CD4-positive, alpha-beta T cell (primary cell): Measurements from ENCODE around the gene C1orf167. TPM values are rescaled to one million over a fixed set of nuclear protein-coding genes. Genes with fewer than 3 reads are reported as not detected.

Source experiments
- ATAC-seq: fragments of 200-7000 bp; cut with Tn5 transposase; one replicate; pipeline ENCODE4 v1.10.0; 2022; ENCODE audit warnings: mild to moderate bottlenecking; ENCODE audit not compliant: poor library complexity
- CTCF ChIA-PET: fragments of 350-600 bp; sonication (Branson Sonifier 250); formaldehyde crosslinking; loops from one replicate; lab custom pipeline; 2021; ENCODE audit warnings: antibody characterized with exemption, inconsistent platforms; lab: Charles Lee
- POLR2A ChIA-PET: fragments of 350-600 bp; sonication (Branson Sonifier 250); formaldehyde crosslinking; loops from one replicate; lab custom pipeline; 2021; ENCODE audit warnings: antibody characterized with exemption, inconsistent platforms; lab: Charles Lee
- DNase-seq, 14 experiments: peaks; one replicate each; pipeline ENCODE4 v3.0.0-alpha.2; 2013 to 2020; ENCODE audit warnings: mixed read lengths in 2 of 14
- H3K27ac ChIP-seq, 2 donors: one replicate each; pipeline versions ENCODE4 v1.5.1 to v1.7.0; 2013; ENCODE audit warnings: low read length in 2 of 2, low read depth in 1 of 2, mild to moderate bottlenecking in 1 of 2
- H3K27me3 ChIP-seq, 2 experiments: 1 replicate in 1 of 2; 2 replicates in 1 of 2; pipeline versions ENCODE4 v1.6.1 to v1.7.0; 2013; ENCODE audit warnings: low read length in 2 of 2, control low read depth in 1 of 2, mild to moderate bottlenecking in 1 of 2, moderate library complexity in 1 of 2; ENCODE audit not compliant: insufficient read depth in 2 of 2, control insufficient read depth in 1 of 2
- H3K36me3 ChIP-seq: one replicate; pipeline ENCODE4 v1.6.1; 2013; ENCODE audit warnings: low read length, control low read depth; ENCODE audit not compliant: insufficient read depth
- H3K4me1 ChIP-seq: one replicate; pipeline ENCODE4 v1.6.1; 2013; ENCODE audit warnings: low read length, control low read depth; ENCODE audit not compliant: insufficient read depth
- H3K4me3 ChIP-seq: one replicate; pipeline ENCODE4 v1.5.1; 2013; ENCODE audit warnings: mild to moderate bottlenecking, low read length, moderate library complexity
- H3K9me3 ChIP-seq, 2 experiments: 1 replicate in 1 of 2; 2 replicates in 1 of 2; pipeline versions ENCODE4 v1.6.1 to v1.7.0; 2013; ENCODE audit warnings: low read length in 2 of 2, mild to moderate bottlenecking in 2 of 2, control low read depth in 1 of 2, moderate library complexity in 1 of 2; ENCODE audit not compliant: control insufficient read depth in 1 of 2, insufficient read depth in 1 of 2
- H3K27ac Mint-ChIP-seq: one replicate; pipeline ENCODE4 v1.8.0; 2020; ENCODE audit warnings: mixed read lengths
- H3K27me3 Mint-ChIP-seq: one replicate; pipeline ENCODE4 v1.8.0; 2021; ENCODE audit warnings: mixed read lengths
- H3K36me3 Mint-ChIP-seq: one replicate; pipeline ENCODE4 v1.8.0; 2021; ENCODE audit warnings: low read depth, mixed read lengths
- H3K4me1 Mint-ChIP-seq: one replicate; pipeline ENCODE4 v1.8.0; 2021; ENCODE audit warnings: low read depth, mixed read lengths
- H3K4me3 Mint-ChIP-seq: one replicate; pipeline ENCODE4 v1.8.0; 2020; ENCODE audit warnings: mild to moderate bottlenecking, mixed read lengths
- H3K9me3 Mint-ChIP-seq: one replicate; pipeline ENCODE4 v1.8.0; 2020; ENCODE audit warnings: mixed read lengths
- intact Hi-C, 2 experiments: fragments of 100-400 bp; cut with DNase I in 1 of 2; cut with micrococcal nuclease in 1 of 2; formaldehyde crosslinking; loops; one replicate each; pipeline versions ENCODE4 v1.15.1 to v1.9.0; 2023 to 2025; cut with DNase I, micrococcal nuclease
- total RNA-seq, 174 experiments: library from RNA in 2 of 174; stranded (reverse) in 2 of 174; gene quantifications; one replicate each; pipeline ENCODE4 v1.2.3 and lab custom pipeline; 2021 to 2026
- TF ChIP-seq, protein P1 (sequence below): fragments of 200-600 bp; IDR thresholded peaks from one replicate; pipeline ENCODE4 v1.8.0; 2022; ENCODE audit warnings: antibody characterized with exemption, mild to moderate bottlenecking

The C1orf167 gene
- total RNA-seq, 2 experiments from 2014 or later, result not detected

DNA sequence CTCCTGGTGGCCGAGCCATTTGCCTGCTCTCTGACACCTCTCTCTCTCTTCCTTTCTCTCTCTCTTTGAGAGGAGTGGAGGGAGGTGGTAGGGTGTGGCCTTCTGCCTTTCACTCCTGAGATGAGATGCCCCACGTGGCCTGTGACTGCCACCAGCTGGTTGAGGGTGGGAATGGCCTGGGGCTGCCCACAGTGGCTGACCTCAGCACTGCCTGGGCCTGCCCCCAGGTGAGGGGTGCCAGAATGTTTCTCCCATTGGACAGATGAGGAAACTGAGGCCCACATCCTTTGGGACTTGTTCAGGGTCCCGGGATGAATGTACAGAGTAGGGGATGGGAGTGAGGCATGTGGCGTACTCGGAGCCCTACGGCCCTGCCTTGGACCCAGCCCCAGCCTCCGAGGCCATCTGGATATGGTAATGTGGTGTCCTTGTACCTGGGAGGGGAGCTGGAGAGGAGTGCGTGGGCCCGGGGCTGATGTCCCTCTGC, 12.7 kb upstream of the C1orf167 start:
- intact Hi-C loops, result loop anchor here (1.0 to 2.0 kb wide), 4 partner anchors 28 to 99 kb away; partner anchors contain the start of gene FBXO6 (in 1 of the 2)
- POLR2A ChIA-PET, result interaction anchor here (1.5 to 1.8 kb wide), 3 partner anchors 19 to 85 kb away, joined by 3 to 10 read pairs (median 5); no protein-coding TSS in a partner anchor
- Mint-ChIP-seq H3K9me3 (no peaks in the 10 kb centered on the region), H3K27ac (peak overlapping the region; percentile 24), H3K36me3 (peaks cover 36% of the 10 kb centered on the region), H3K4me1 (peaks cover 7% of the 10 kb centered on the region), H3K27me3 (no peaks in the 10 kb centered on the region), H3K4me3 (no peak overlapping the region)
- Histone ChIP-seq H3K27me3 (no peaks in the 10 kb centered on the region), H3K27ac (no peak overlapping the region), H3K4me3 (no peak overlapping the region), H3K36me3 (peaks cover 49% of the 10 kb centered on the region), H3K4me1 (peaks cover 15% of the 10 kb centered on the region), H3K9me3 (no peaks in the 10 kb centered on the region)
- TF ChIP-seq, protein P1, sequence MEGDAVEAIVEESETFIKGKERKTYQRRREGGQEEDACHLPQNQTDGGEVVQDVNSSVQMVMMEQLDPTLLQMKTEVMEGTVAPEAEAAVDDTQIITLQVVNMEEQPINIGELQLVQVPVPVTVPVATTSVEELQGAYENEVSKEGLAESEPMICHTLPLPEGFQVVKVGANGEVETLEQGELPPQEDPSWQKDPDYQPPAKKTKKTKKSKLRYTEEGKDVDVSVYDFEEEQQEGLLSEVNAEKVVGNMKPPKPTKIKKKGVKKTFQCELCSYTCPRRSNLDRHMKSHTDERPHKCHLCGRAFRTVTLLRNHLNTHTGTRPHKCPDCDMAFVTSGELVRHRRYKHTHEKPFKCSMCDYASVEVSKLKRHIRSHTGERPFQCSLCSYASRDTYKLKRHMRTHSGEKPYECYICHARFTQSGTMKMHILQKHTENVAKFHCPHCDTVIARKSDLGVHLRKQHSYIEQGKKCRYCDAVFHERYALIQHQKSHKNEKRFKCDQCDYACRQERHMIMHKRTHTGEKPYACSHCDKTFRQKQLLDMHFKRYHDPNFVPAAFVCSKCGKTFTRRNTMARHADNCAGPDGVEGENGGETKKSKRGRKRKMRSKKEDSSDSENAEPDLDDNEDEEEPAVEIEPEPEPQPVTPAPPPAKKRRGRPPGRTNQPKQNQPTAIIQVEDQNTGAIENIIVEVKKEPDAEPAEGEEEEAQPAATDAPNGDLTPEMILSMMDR, result peak; percentile 71
- peak in 13 of 14 experiments; percentile 28 to 77 (median 43) for DNase-seq
- CTCF ChIA-PET, result interaction anchor here (0.5 to 1.5 kb wide), 5 partner anchors 11 to 85 kb away, joined by 3 to 6 read pairs (median 4); partner anchors contain the start of gene FBXO6
- peak; percentile 99 for ATAC-seq

DNA sequence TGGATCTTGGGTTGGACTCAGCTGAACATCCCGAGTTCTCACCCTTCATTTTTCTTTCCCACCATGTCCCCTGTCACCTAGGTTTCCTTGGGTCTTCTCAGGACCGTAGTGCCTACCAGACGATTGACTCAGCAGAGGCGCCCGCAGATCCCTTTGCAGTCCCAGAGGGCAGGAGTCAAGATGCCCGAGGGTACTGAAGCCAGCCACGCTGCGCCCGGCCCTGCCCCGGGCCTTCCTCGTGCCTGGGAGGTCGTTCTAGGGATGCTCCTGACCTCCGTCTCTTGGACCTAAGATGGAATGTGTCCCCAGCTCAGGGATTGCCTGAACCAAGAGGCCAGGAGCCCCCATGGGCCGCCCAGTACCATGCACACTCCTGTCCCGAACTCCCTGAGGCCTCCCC, 12.0 kb upstream of the C1orf167 start:
- no peak for ATAC-seq
- peak in 1 of 14 experiments; percentile 13 for DNase-seq
- Histone ChIP-seq H3K4me3 (no peak overlapping the region), H3K27ac (no peak overlapping the region), H3K36me3 (peaks cover 48% of the 10 kb centered on the region), H3K9me3 (no peaks in the 10 kb centered on the region), H3K27me3 (no peaks in the 10 kb centered on the region), H3K4me1 (peaks cover 15% of the 10 kb centered on the region)
- ChIA-PET CTCF (no interaction called here), POLR2A (no interaction called here)
- no peaks in the 10 kb centered on the region for H3K27me3 Mint-ChIP-seq
- TF ChIP-seq, protein P1, result no peak
- H3K36me3 Mint-ChIP-seq, result peaks cover 36% of the 10 kb centered on the region
- H3K9me3 Mint-ChIP-seq, result no peaks in the 10 kb centered on the region
- no peak overlapping the region for H3K4me3 Mint-ChIP-seq
- no peak overlapping the region for H3K27ac Mint-ChIP-seq
- H3K4me1 Mint-ChIP-seq, result peaks cover 7% of the 10 kb centered on the region
- intact Hi-C loops, result loop anchor here (1.0 to 2.0 kb wide), 4 partner anchors 29 to 100 kb away; partner anchors contain the start of gene FBXO6 (in 1 of the 2)

GRCh38 chr1:11751087-11751486, 10.9 kb upstream of the C1orf167 start:
- H3K36me3 ChIP-seq, result peaks cover 41% of the 10 kb centered on the region
- TF ChIP-seq, protein P1, result no peak
- H3K27ac Mint-ChIP-seq, result no peak overlapping the region
- H3K27ac ChIP-seq, result no peak overlapping the region
- no peak overlapping the region for H3K4me3 Mint-ChIP-seq
- ATAC-seq, result no peak
- CTCF ChIA-PET, result no interaction called here
- H3K36me3 Mint-ChIP-seq, result peaks cover 26% of the 10 kb centered on the region
- intact Hi-C loops, result no loop called here
- peaks cover 7% of the 10 kb centered on the region for H3K4me1 Mint-ChIP-seq
- H3K4me1 ChIP-seq, result peaks cover 15% of the 10 kb centered on the region
- H3K9me3 Mint-ChIP-seq, result no peaks in the 10 kb centered on the region
- no peaks in the 10 kb centered on the region for H3K27me3 ChIP-seq
- DNase-seq, result peak in 1 of 14 experiments; percentile 13
- no peaks in the 10 kb centered on the region for H3K9me3 ChIP-seq
- H3K4me3 ChIP-seq, result no peak overlapping the region
- POLR2A ChIA-PET, result no interaction called here
- H3K27me3 Mint-ChIP-seq, result no peaks in the 10 kb centered on the region
